CD14-positive monocyte (primary cell): ENCODE data around the gene TMEM106A. TPM values are rescaled to one million over a fixed set of nuclear protein-coding genes. Genes with fewer than 3 reads are reported as not detected.
"Not testable (repeated sequence)": the region's sequence is repeated elsewhere in the genome, so short reads cannot be mapped to it uniquely, and the experiment has no call there.

Source experiments
- DNase-seq, 3 donors: peaks; one replicate each; pipeline ENCODE4 v3.0.0-alpha.2; 2011 to 2022
- H2AFZ ChIP-seq: 2 replicates; pipeline ENCODE4 v1.6.0; 2012; ENCODE audit warnings: mild to moderate bottlenecking, low read depth, low read length, inconsistent platforms; ENCODE audit not compliant: insufficient read depth, poor library complexity, severe bottlenecking
- H3K27ac ChIP-seq, 2 donors: 1 replicate in 1 of 2; 2 replicates in 1 of 2; pipeline ENCODE4 v1.5.1; 2012 to 2013; ENCODE audit warnings: low read length in 2 of 2, control low read depth in 1 of 2, inconsistent platforms in 1 of 2, low read depth in 1 of 2, mild to moderate bottlenecking in 1 of 2
- H3K27me3 ChIP-seq, 2 donors: one replicate each; pipeline versions ENCODE4 v1.6.0 to v1.6.1; 2011 to 2013; ENCODE audit warnings: low read length in 2 of 2; ENCODE audit not compliant: control insufficient read depth in 2 of 2, insufficient read depth in 2 of 2
- H3K36me3 ChIP-seq, 2 donors: replicated peaks in 1 of 2; 1 replicate in 1 of 2; 2 replicates in 1 of 2; pipeline versions ENCODE4 v1.5.1 to v1.6.1; 2012 to 2013; ENCODE audit warnings: low read length in 2 of 2, control low read depth in 1 of 2, inconsistent platforms in 1 of 2, mild to moderate bottlenecking in 1 of 2; ENCODE audit not compliant: insufficient read depth in 2 of 2, control insufficient read depth in 1 of 2
- H3K4me1 ChIP-seq, 2 donors: 1 replicate in 1 of 2; 2 replicates in 1 of 2; pipeline versions ENCODE4 v1.5.1 to v1.6.1; 2012 to 2013; ENCODE audit warnings: low read length in 2 of 2, control low read depth in 1 of 2, inconsistent platforms in 1 of 2, mild to moderate bottlenecking in 1 of 2, moderate library complexity in 1 of 2; ENCODE audit not compliant: insufficient read depth in 2 of 2, control insufficient read depth in 1 of 2
- H3K4me2 ChIP-seq: replicated peaks from 2 replicates; pipeline ENCODE3; 2012; ENCODE audit warnings: low read length, moderate library complexity, mild to moderate bottlenecking; ENCODE audit not compliant: poor library complexity, severe bottlenecking; ENCODE audit errors: extremely low read depth
- H3K4me3 ChIP-seq, 3 experiments: fragments of 200-600 bp in 1 of 3; sonication (generic) in 1 of 3; replicated peaks in 1 of 3; 1 replicate in 2 of 3; 2 replicates in 1 of 3; pipeline ENCODE4 v1.5.1; 2011 to 2013; ENCODE audit warnings: low read length in 3 of 3, mild to moderate bottlenecking in 3 of 3, control low read depth in 2 of 3, low read depth in 2 of 3, inconsistent platforms in 1 of 3, moderate library complexity in 1 of 3
- H3K79me2 ChIP-seq: 2 replicates; pipeline ENCODE4 v1.6.0; 2012; ENCODE audit warnings: mild to moderate bottlenecking, control low read depth, inconsistent platforms, low read length, moderate library complexity; ENCODE audit not compliant: insufficient read depth
- H3K9ac ChIP-seq: 2 replicates; pipeline ENCODE4 v1.6.0; 2017; ENCODE audit warnings: low read length, mild to moderate bottlenecking; ENCODE audit not compliant: insufficient read depth, poor library complexity, severe bottlenecking
- H3K9me3 ChIP-seq, 2 donors: replicated peaks in 1 of 2; 1 replicate in 1 of 2; 2 replicates in 1 of 2; pipeline versions ENCODE4 v1.5.1 to v1.6.1; 2012 to 2013; ENCODE audit warnings: low read length in 2 of 2, control low read depth in 1 of 2; ENCODE audit not compliant: control insufficient read depth in 1 of 2, insufficient read depth in 1 of 2
- H4K20me1 ChIP-seq: 2 replicates; pipeline ENCODE4 v1.6.0; 2012; ENCODE audit warnings: mild to moderate bottlenecking, low read length, control low read depth, moderate library complexity; ENCODE audit not compliant: insufficient read depth
- H3K27ac Mint-ChIP-seq, 7 donors: one replicate each; pipeline ENCODE4 v1.8.0; 2020; ENCODE audit warnings: mild to moderate bottlenecking in 7 of 7, mixed read lengths in 7 of 7, moderate library complexity in 6 of 7, inconsistent platforms in 2 of 7
- H3K27me3 Mint-ChIP-seq, 3 donors: one replicate each; pipeline ENCODE4 v1.8.0; 2021 to 2022; ENCODE audit warnings: low read depth in 3 of 3, mild to moderate bottlenecking in 3 of 3, mixed read lengths in 3 of 3, moderate library complexity in 3 of 3, inconsistent platforms in 1 of 3
- H3K36me3 Mint-ChIP-seq, 2 donors: one replicate each; pipeline ENCODE4 v1.8.0; 2020; ENCODE audit warnings: mixed read lengths in 2 of 2, inconsistent platforms in 1 of 2, mild to moderate bottlenecking in 1 of 2
- H3K4me1 Mint-ChIP-seq: one replicate; pipeline ENCODE4 v1.8.0; 2020; ENCODE audit warnings: mild to moderate bottlenecking, mixed read lengths
- H3K4me3 Mint-ChIP-seq, 2 donors: one replicate each; pipeline ENCODE4 v1.8.0; 2020; ENCODE audit warnings: mild to moderate bottlenecking in 2 of 2, mixed read lengths in 2 of 2, moderate library complexity in 1 of 2
- H3K9me3 Mint-ChIP-seq, 7 donors: one replicate each; pipeline ENCODE4 v1.8.0; 2020 to 2022; ENCODE audit warnings: mixed read lengths in 7 of 7, mild to moderate bottlenecking in 6 of 7, moderate library complexity in 6 of 7, inconsistent platforms in 2 of 7
- CTCF ChIP-seq: fragments of 200-600 bp; IDR thresholded peaks from one replicate; pipeline ENCODE4 v1.8.0; 2022; ENCODE audit warnings: antibody characterized with exemption, mild to moderate bottlenecking
- WGBS: methylation state at CpG from one replicate; pipeline ENCODE4 v1.1.5; 2013; ENCODE audit warnings: missing lambda C conversion rate; ENCODE audit not compliant: insufficient coverage; 5-methylcytosine and 5-hydroxymethylcytosine counted together
- intact Hi-C, 2 donors: fragments of 100-400 bp; cut with micrococcal nuclease; formaldehyde crosslinking; loops; one replicate each; pipeline versions ENCODE4 v1.15.0 to v1.15.1; 2023
- polyA plus RNA-seq, 3 donors: library from polyadenylated mRNA; depleted of rRNA in 1 of 3; unstranded in 2 of 3; stranded (reverse) in 1 of 3; fragments of 300-500 nt in 2 of 3; fragments of >200 nt in 1 of 3; fragmentation: Illumina TruSeq in 2 of 3; gene quantifications; 1 replicate in 2 of 3; 2 replicates in 1 of 3; pipeline ENCODE4 v1.2.3, GENCODE V29; 2012 to 2021

Gene TMEM106A
- polyA plus RNA-seq, 3 donors = 6.9 to 26.6 (median 8.0) TPM

- H3K36me3 Mint-ChIP-seq = peaks cover 51 to 90% of the 10 kb centered on the region in 2 donors
- H3K9me3 Mint-ChIP-seq = no peaks in the 10 kb centered on the region
- H3K4me1 Mint-ChIP-seq = no peaks in the 10 kb centered on the region
- Histone ChIP-seq H2AFZ (no peak overlapping the region), H3K36me3 (peaks cover 56 to 94% of the 10 kb centered on the region in 2 donors), H3K9ac (no peak overlapping the region), H3K27ac (no peak overlapping the region), H3K79me2 (peaks cover 3% of the 10 kb centered on the region), H3K4me2 (no peak overlapping the region), H3K4me1 (no peaks in the 10 kb centered on the region), H3K4me3 (no peak overlapping the region), H4K20me1 (peaks cover 80% of the 10 kb centered on the region), H3K9me3 (no peaks in the 10 kb centered on the region), H3K27me3 (no peaks in the 10 kb centered on the region)
- WGBS = 100% methylated on average over 3 of the region's 3 CpGs
- H3K27ac Mint-ChIP-seq = no peak overlapping the region
- TF ChIP-seq CTCF = no peak
- H3K4me3 Mint-ChIP-seq = no peak overlapping the region
- H3K27me3 Mint-ChIP-seq = no peaks in the 10 kb centered on the region
- DNase-seq = no peak
- intact Hi-C loops = no loop called here
Measured at GRCh38 chr17:43183921-43184320, 27.8 kb upstream of the TMEM106A start.

GRCh38 chr17:43186656-43187055 is 25.0 kb upstream of the TMEM106A start:
- Histone ChIP-seq H4K20me1 (peaks cover 83% of the 10 kb centered on the region), H3K36me3 (peaks cover 59 to 95% of the 10 kb centered on the region in 2 donors)
- peaks cover 59 to 93% of the 10 kb centered on the region in 2 donors for H3K36me3 Mint-ChIP-seq
- H3K4me3 ChIP-seq, H3K9me3 ChIP-seq, intact Hi-C loops, H3K27ac Mint-ChIP-seq, H3K27me3 ChIP-seq, H3K9ac ChIP-seq, DNase-seq, H3K9me3 Mint-ChIP-seq, H3K4me1 Mint-ChIP-seq, H2AFZ ChIP-seq, H3K79me2 ChIP-seq, H3K27me3 Mint-ChIP-seq, H3K4me1 ChIP-seq, H3K4me3 Mint-ChIP-seq, H3K27ac ChIP-seq, H3K4me2 ChIP-seq: not testable (repeated sequence)
- WGBS = 100% methylated on average over 2 of the region's 5 CpGs
